K562 (cell line): Measurements from ENCODE around the gene RPS19BP1. TPM values are rescaled to one million over a fixed set of nuclear protein-coding genes. Genes with fewer than 3 reads are reported as not detected.

ENCODE experiments used
- BACH1 ChIP-seq: fragments of 200-800 bp; sonication (Bioruptor generic); IDR thresholded peaks from 2 replicates; pipeline ENCODE4 v1.6.1; 2016; ENCODE audit warnings: missing genetic modification characterization, missing compliant biosample characterization
- DMBX1 ChIP-seq: fragments of 250-450 bp; sonication (Bioruptor Pico); IDR thresholded peaks from 2 replicates; pipeline ENCODE4 v1.8.0; 2022; ENCODE audit warnings: inconsistent platforms, mild to moderate bottlenecking, moderate library complexity, borderline replicate concordance
- GABPA ChIP-seq: fragments of 200-800 bp; sonication (Bioruptor generic); conservative IDR thresholded peaks from 2 replicates; pipeline ENCODE4 v1.6.1; 2016; ENCODE audit warnings: low read depth, missing genetic modification characterization, missing compliant biosample characterization
- GMEB1 ChIP-seq: fragments of 250-450 bp; sonication (Bioruptor Pico); IDR thresholded peaks from 2 replicates; pipeline ENCODE4 v1.4.0; 2020; ENCODE audit warnings: mild to moderate bottlenecking
- HDGF ChIP-seq: fragments of 450-650 bp; IDR thresholded peaks from 2 replicates; pipeline ENCODE4 v1.6.1; 2016
- KDM1A ChIP-seq, 2 experiments: fragments of 450-650 bp; IDR thresholded peaks; 2 replicates each; pipeline ENCODE4 v1.6.1; 2016; ENCODE audit warnings: mild to moderate bottlenecking in 2 of 2
- KHSRP ChIP-seq: fragments of 450-650 bp; IDR thresholded peaks from 2 replicates; pipeline ENCODE4 v1.6.1; 2017
- KLF10 ChIP-seq: fragments of 250-450 bp; sonication (Bioruptor Pico); IDR thresholded peaks from 2 replicates; pipeline ENCODE4 v1.6.1; 2021; ENCODE audit warnings: matching md5 sums
- NCOA1 ChIP-seq: fragments of 450-650 bp; IDR thresholded peaks from 2 replicates; pipeline ENCODE4 v1.6.1; 2016; ENCODE audit warnings: low read depth
- PURB ChIP-seq: sonication (generic); formaldehyde crosslinking; IDR thresholded peaks from 2 replicates; pipeline ENCODE4 v1.9.0; 2021; ENCODE audit warnings: low read depth, mild to moderate bottlenecking, missing genetic modification reagents
- RBBP5 ChIP-seq: fragments of 200-600 bp; sonication (generic); IDR thresholded peaks from 2 replicates; pipeline ENCODE4 v1.6.1; 2012; ENCODE audit warnings: borderline replicate concordance, mild to moderate bottlenecking, low read length, control low read depth, inconsistent platforms; ENCODE audit not compliant: insufficient read depth, poor library complexity, severe bottlenecking
- RCOR1 ChIP-seq, 2 experiments: IDR thresholded peaks; 2 replicates each; pipeline ENCODE4 v1.6.1; 2012; ENCODE audit warnings: low read depth in 2 of 2, low read length in 2 of 2, borderline replicate concordance in 1 of 2, improper control_type of control experiment in 1 of 2
- SNIP1 ChIP-seq: fragments of 450-650 bp; IDR thresholded peaks from 2 replicates; pipeline ENCODE4 v1.7.1; 2017; ENCODE audit warnings: low read depth, mild to moderate bottlenecking
- TAF1 ChIP-seq: IDR thresholded peaks from 2 replicates; pipeline ENCODE4 v1.6.1; 2011; ENCODE audit warnings: mild to moderate bottlenecking, low read length, moderate library complexity; ENCODE audit not compliant: insufficient read depth, control insufficient read depth, severe bottlenecking; ENCODE audit errors: extremely low read depth
- THRAP3 ChIP-seq: fragments of 450-650 bp; IDR thresholded peaks from 2 replicates; pipeline ENCODE4 v1.6.1; 2016; ENCODE audit warnings: mild to moderate bottlenecking, inconsistent platforms, borderline replicate concordance
- XRCC4 ChIP-seq: IDR thresholded peaks from one replicate; pipeline ENCODE4 v1.6.1; 2011; ENCODE audit not compliant: insufficient read depth, insufficient read length; ENCODE audit errors: extremely low read depth
- ZBTB5 ChIP-seq: fragments of 450-650 bp; IDR thresholded peaks from 2 replicates; pipeline ENCODE4 v1.6.1; 2017; ENCODE audit warnings: antibody characterized with exemption
- ZKSCAN1 ChIP-seq: fragments of 150-350 bp; IDR thresholded peaks from 2 replicates; pipeline ENCODE4 v1.6.1; 2016; ENCODE audit warnings: low read depth, low read length
- ZNF217 ChIP-seq: sonication (generic); formaldehyde crosslinking; IDR thresholded peaks from 2 replicates; pipeline ENCODE4 v1.8.0; 2022; ENCODE audit warnings: mild to moderate bottlenecking, missing genetic modification reagents
- ZNF263 ChIP-seq: sonication (generic); formaldehyde crosslinking; IDR thresholded peaks from 2 replicates; pipeline ENCODE4 v1.8.0; 2022; ENCODE audit warnings: mild to moderate bottlenecking, missing genetic modification reagents, borderline replicate concordance
- ZNF3 ChIP-seq: fragments of 250-450 bp; sonication (Bioruptor Pico); IDR thresholded peaks from 2 replicates; pipeline ENCODE4 v1.5.0; 2021; ENCODE audit warnings: mild to moderate bottlenecking, moderate library complexity
- ZNF668 ChIP-seq: fragments of 250-450 bp; sonication (Bioruptor Pico); IDR thresholded peaks from 2 replicates; pipeline ENCODE4 v1.8.0; 2022; ENCODE audit warnings: mild to moderate bottlenecking, inconsistent platforms
- ZNF696 ChIP-seq: fragments of 250-450 bp; sonication (Bioruptor Pico); conservative IDR thresholded peaks from 2 replicates; pipeline ENCODE4 v1.4.0; 2020; ENCODE audit warnings: mild to moderate bottlenecking, moderate library complexity
- ZNF77 ChIP-seq: fragments of 250-450 bp; sonication (Bioruptor Pico); IDR thresholded peaks from 2 replicates; pipeline ENCODE4 v1.5.0; 2020
- ZNF79 ChIP-seq: fragments of 250-450 bp; sonication (Bioruptor Pico); IDR thresholded peaks from 2 replicates; pipeline ENCODE4 v1.4.0; 2020; ENCODE audit warnings: low read depth, mild to moderate bottlenecking, moderate library complexity
- polyA plus RNA-seq, 8 experiments: library from polyadenylated mRNA; depleted of rRNA in 4 of 8; stranded (reverse) in 5 of 8; unstranded in 3 of 8; fragments of >200 nt; fragmentation: Nextera tagmentation in 2 of 8; fragmentation: Illumina TruSeq in 1 of 8; extraction: Ambion mirVana in 2 of 8; extraction: Trizol in 1 of 8; gene quantifications; 2 replicates each; pipeline versions ENCODE4 v1.2.1 to v1.2.3, GENCODE V29; 2011 to 2014; ENCODE audit warnings: inconsistent platforms in 1 of 8, missing spikeins in 1 of 8
- total RNA-seq, 7 experiments: library from RNA; depleted of rRNA in 6 of 7; stranded (reverse); fragments of >200 nt in 6 of 7; fragmentation: Illumina TruSeq in 2 of 7; extraction: Trizol in 2 of 7; gene quantifications; 2 replicates each; pipeline versions ENCODE4 v1.2.1 to v1.2.3, GENCODE V29; 2011 to 2021; ENCODE audit warnings: low replicate concordance in 1 of 7
- TF ChIP-seq, protein P1 (sequence below): fragments of 250-450 bp; sonication (Bioruptor Pico); IDR thresholded peaks from 2 replicates; pipeline ENCODE4 v1.9.0; 2021; ENCODE audit warnings: mild to moderate bottlenecking

RPS19BP1 gene
- total and polyA plus RNA-seq, 9 of the 15 experiments (the other 6 are each of a cell fraction or from before 2014, with no cell fraction given), result 3.0 to 223 (median 84.3) TPM

- TF ChIP-seq ZBTB5, result no peak
- no peak for TF ChIP-seq NCOA1
- TF ChIP-seq ZNF217 (CRISPR knock-in tag), result no peak
- no peak for TF ChIP-seq SNIP1
- TF ChIP-seq RCOR1 (IDR thresholded peaks at IDR 0.05; ENCODE audit: borderline replicate concordance in 1 of 2, low read depth in 2 of 2, low read length in 2 of 2), result no peak; a peak in 1 of 4 replicates
- no peak for TF ChIP-seq XRCC4
- no peak for TF ChIP-seq ZNF77 (CRISPR knock-in tag)
- peak; percentile 65; the same call in 1 of the 2 replicates for TF ChIP-seq HDGF
- TF ChIP-seq BACH1 (tag), result no peak
- no peak for TF ChIP-seq KHSRP
- TF ChIP-seq KLF10 (CRISPR knock-in tag), result no peak
- peak; percentile 48; the same call in 1 of the 2 replicates for TF ChIP-seq GABPA (tag)
- peak; percentile 32 for TF ChIP-seq TAF1
- TF ChIP-seq ZNF668, result no peak
- TF ChIP-seq, protein P1, sequence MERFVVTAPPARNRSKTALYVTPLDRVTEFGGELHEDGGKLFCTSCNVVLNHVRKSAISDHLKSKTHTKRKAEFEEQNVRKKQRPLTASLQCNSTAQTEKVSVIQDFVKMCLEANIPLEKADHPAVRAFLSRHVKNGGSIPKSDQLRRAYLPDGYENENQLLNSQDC (CRISPR knock-in tag), result no peak
- TF ChIP-seq ZNF3 (CRISPR knock-in tag), result no peak
- no peak for TF ChIP-seq KDM1A (IDR thresholded peaks at IDR 0.05)
- peak; percentile 91; the same call in 1 of the 2 replicates for TF ChIP-seq THRAP3
- peak; percentile 72; the same call in 1 of the 2 replicates for TF ChIP-seq ZNF263 (CRISPR knock-in tag)
- TF ChIP-seq DMBX1 (CRISPR knock-in tag), result no peak
- TF ChIP-seq ZNF79 (CRISPR knock-in tag), result no peak
- 0 out of 2 replicates have a peak, but pooled peaks have one; percentile 69 for TF ChIP-seq ZKSCAN1
- no peak for TF ChIP-seq GMEB1 (CRISPR knock-in tag)
- no peak for TF ChIP-seq RBBP5
- no peak for TF ChIP-seq PURB
- TF ChIP-seq ZNF696 (CRISPR knock-in tag), result no peak
These were observed 3.7 kb downstream of the RPS19BP1 start (continued) for GRCh38 chr22:39528681-39529486.
